ENCODE data around the gene QKI. TPM values are rescaled to one million over a fixed set of nuclear protein-coding genes. Genes with fewer than 3 reads are reported as not detected.

The QKI gene
- total and polyA plus RNA-seq, 2 of the 8 experiments (the other 6 are each of a cell fraction or from before 2014, with no cell fraction given): 181 to 183 TPM

GRCh38 chr6:163527291-163527690 is 112.8 kb downstream of the QKI start:
- H3K23ac ChIP-seq (ENCODE audit: insufficient read length): no peak overlapping the region
- H3K18ac ChIP-seq (ENCODE audit: extremely low read depth, low read length): no peak overlapping the region
- H3K27me3 ChIP-seq (replicated peaks in 1 of 4; ENCODE audit: control insufficient read depth in 3 of 4, extremely low read depth in 1 of 4, insufficient read depth in 3 of 4, low read length in 3 of 4): no peaks in the 10 kb centered on the region
- no peak overlapping the region for H3K9ac ChIP-seq (replicated peaks in 1 of 4; ENCODE audit: extremely low read depth in 1 of 4, low read depth in 3 of 4, low read length in 3 of 4)
- no peak overlapping the region for H2BK12ac ChIP-seq (ENCODE audit: low read depth, low read length)
- WGBS, 2 experiments (ENCODE audit: extremely low coverage in 1 of 2, insufficient coverage in 1 of 2, insufficient read length in 1 of 2, insufficient replicate concordance in 2 of 2, low coverage in 1 of 2, low lambda C conversion rate in 2 of 2, missing lambda C conversion rate in 1 of 2): 81% methylated on average over 3 of the region's 3 CpGs; no CpG with 5 or more reads in 1 of the 2 experiments
- H3K14ac ChIP-seq (ENCODE audit: insufficient read length): no peak overlapping the region
- TF ChIP-seq YY1 (IDR thresholded peaks at IDR 0.05; ENCODE audit: low read depth, low read length): no peak
- TF ChIP-seq GTF2F1 (IDR thresholded peaks at IDR 0.05; ENCODE audit: borderline replicate concordance, low read depth, low read length): no peak
- no peak for TF ChIP-seq HDAC6 (IDR thresholded peaks at IDR 0.05; ENCODE audit: low read depth, low read length)
- no peak for TF ChIP-seq ATF3 (IDR thresholded peaks at IDR 0.05; ENCODE audit: insufficient read depth, low read depth, low read length)
- no peak for TF ChIP-seq TBP (IDR thresholded peaks at IDR 0.05; ENCODE audit: low read depth, low read length)
- no peak for TF ChIP-seq KDM1A (IDR thresholded peaks at IDR 0.05; ENCODE audit: borderline replicate concordance, low read length)
- TF ChIP-seq CBX8 (IDR thresholded peaks at IDR 0.05; ENCODE audit: borderline replicate concordance, low read depth, low read length): no peak
- TF ChIP-seq MAFK (IDR thresholded peaks at IDR 0.05; ENCODE audit: low read depth, low read length): no peak
- H3K36me3 ChIP-seq (ENCODE audit: control insufficient read depth in 2 of 4, insufficient read depth in 4 of 4, low read length in 3 of 4): no peaks in the 10 kb centered on the region
- H3K4me1 ChIP-seq (replicated peaks in 1 of 4; ENCODE audit: control insufficient read depth in 3 of 4, insufficient read depth in 4 of 4, low read length in 3 of 4): peaks cover 0 to 3% (median 1%) of the 10 kb centered on the region in 4 experiments; a peak in 4 of 7 replicates
- H4K8ac ChIP-seq (ENCODE audit: extremely low read depth, insufficient read depth, low read length): no peak overlapping the region
- H3K23me2 ChIP-seq (ENCODE audit: low read depth, low read length): no peaks in the 10 kb centered on the region
- no peak overlapping the region for H3K56ac ChIP-seq (replicated peaks; ENCODE audit: insufficient read length, low read depth, low read length)
- H2BK15ac ChIP-seq (ENCODE audit: low read length): no peak overlapping the region
- FAIRE-seq (no peak), DNase-seq (ENCODE audit: low read depth in 1 of 2, low spot score in 2 of 2) (no peak)
- no peak overlapping the region for H4K91ac ChIP-seq (replicated peaks; ENCODE audit: insufficient read length, low read length)
- H2BK120ac ChIP-seq (replicated peaks; ENCODE audit: low read depth, low read length): no peak overlapping the region
- H4K20me1 ChIP-seq (replicated peaks in 1 of 2; ENCODE audit: control insufficient read depth in 1 of 2, insufficient read depth in 2 of 2, low read length in 2 of 2): peaks cover 4 to 7% of the 10 kb centered on the region in 2 experiments
- H3K4me2 ChIP-seq (ENCODE audit: insufficient read depth in 1 of 2, low read depth in 2 of 2, low read length in 2 of 2): no peak overlapping the region
- peaks cover 0 to 98% of the 10 kb centered on the region in 2 experiments; a peak in 3 of 4 replicates for H3K79me2 ChIP-seq (ENCODE audit: control insufficient read depth in 1 of 2, insufficient read depth in 2 of 2, low read length in 2 of 2)
- no peak overlapping the region for H3K4me3 ChIP-seq (ENCODE audit: extremely low read depth in 1 of 4, insufficient read depth in 2 of 4, low read depth in 3 of 4, low read length in 4 of 4)
- no peaks in the 10 kb centered on the region for H3K9me3 ChIP-seq (ENCODE audit: insufficient read depth in 2 of 2, low read depth in 1 of 2, low read length in 1 of 2)
- POLR2A ChIA-PET (ENCODE audit: partially characterized antibody): interaction anchor here (1.6 kb wide), 1 partner anchor 9 kb away, joined by 3 read pairs; no protein-coding TSS in a partner anchor
- CTCF ChIA-PET (ENCODE audit: partially characterized antibody): no interaction called here
- no peak overlapping the region for H3K27ac ChIP-seq (ENCODE audit: low read depth, low read length)
- no peaks in the 10 kb centered on the region; the same call in 1 of the 2 replicates for H3K79me1 ChIP-seq (ENCODE audit: low read depth, low read length)
- no peak overlapping the region for H2BK20ac ChIP-seq (ENCODE audit: low read length)
- no peak overlapping the region for H2AFZ ChIP-seq (ENCODE audit: low read length)
- no peak overlapping the region for H3K4ac ChIP-seq (replicated peaks; ENCODE audit: insufficient read length, low read depth, low read length)
- H2BK5ac ChIP-seq (ENCODE audit: low read depth, low read length): no peak overlapping the region
- H4K5ac ChIP-seq (ENCODE audit: insufficient read length, low read depth, low read length): no peak overlapping the region
- H2AK5ac ChIP-seq (ENCODE audit: low read depth, low read length): no peak overlapping the region
